C4-2B (cell line): ENCODE measurements around the gene AIG1.

ENCODE experiments used
- CTCF ChIP-seq: fragments of 450-650 bp; conservative IDR thresholded peaks from 2 replicates; pipeline ENCODE4 v1.5.1; 2017; ENCODE audit warnings: mild to moderate bottlenecking
- ZFX ChIP-seq: fragments of 450-650 bp; IDR thresholded peaks from 2 replicates; pipeline ENCODE4 v1.6.1; 2017

GRCh38 chr6:143107440-143107839 lies 46.8 kb downstream of the AIG1 start:
- TF ChIP-seq CTCF (no peak), ZFX (no peak)
